ENCODE measurements around the gene AFF3. TPM values are rescaled to one million over a fixed set of nuclear protein-coding genes. Genes with fewer than 3 reads are reported as not detected.

The AFF3 gene
- total RNA-seq, 2 experiments from 2014 or later: 3.1 to 3.5 TPM

DNA sequence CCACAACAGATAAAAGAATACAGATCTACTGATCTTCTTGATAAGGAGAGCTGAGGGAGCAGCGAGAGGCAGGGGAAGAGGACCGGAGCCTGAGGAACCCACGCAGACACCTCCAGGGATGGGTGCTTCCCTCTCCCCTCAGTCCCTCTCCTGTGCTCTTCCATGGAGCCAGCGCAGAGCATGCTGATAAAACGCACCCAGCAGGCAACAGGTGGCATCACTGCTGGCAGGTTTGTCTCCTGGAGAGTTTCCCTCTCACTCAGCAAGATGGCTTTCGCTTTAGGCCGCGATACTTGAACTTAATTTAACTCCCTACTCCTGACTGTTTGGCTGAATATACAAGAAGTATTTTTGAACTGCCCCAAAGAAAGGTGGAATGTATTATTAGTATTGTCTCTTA is 489.5 kb downstream of the AFF3 start:
- no peak overlapping the region for H3K4me3 Mint-ChIP-seq
- intact Hi-C loops (cut with micrococcal nuclease): no loop called here
- TF ChIP-seq, protein P1, sequence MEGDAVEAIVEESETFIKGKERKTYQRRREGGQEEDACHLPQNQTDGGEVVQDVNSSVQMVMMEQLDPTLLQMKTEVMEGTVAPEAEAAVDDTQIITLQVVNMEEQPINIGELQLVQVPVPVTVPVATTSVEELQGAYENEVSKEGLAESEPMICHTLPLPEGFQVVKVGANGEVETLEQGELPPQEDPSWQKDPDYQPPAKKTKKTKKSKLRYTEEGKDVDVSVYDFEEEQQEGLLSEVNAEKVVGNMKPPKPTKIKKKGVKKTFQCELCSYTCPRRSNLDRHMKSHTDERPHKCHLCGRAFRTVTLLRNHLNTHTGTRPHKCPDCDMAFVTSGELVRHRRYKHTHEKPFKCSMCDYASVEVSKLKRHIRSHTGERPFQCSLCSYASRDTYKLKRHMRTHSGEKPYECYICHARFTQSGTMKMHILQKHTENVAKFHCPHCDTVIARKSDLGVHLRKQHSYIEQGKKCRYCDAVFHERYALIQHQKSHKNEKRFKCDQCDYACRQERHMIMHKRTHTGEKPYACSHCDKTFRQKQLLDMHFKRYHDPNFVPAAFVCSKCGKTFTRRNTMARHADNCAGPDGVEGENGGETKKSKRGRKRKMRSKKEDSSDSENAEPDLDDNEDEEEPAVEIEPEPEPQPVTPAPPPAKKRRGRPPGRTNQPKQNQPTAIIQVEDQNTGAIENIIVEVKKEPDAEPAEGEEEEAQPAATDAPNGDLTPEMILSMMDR (IDR thresholded peaks at IDR 0.05): no peak

DNA sequence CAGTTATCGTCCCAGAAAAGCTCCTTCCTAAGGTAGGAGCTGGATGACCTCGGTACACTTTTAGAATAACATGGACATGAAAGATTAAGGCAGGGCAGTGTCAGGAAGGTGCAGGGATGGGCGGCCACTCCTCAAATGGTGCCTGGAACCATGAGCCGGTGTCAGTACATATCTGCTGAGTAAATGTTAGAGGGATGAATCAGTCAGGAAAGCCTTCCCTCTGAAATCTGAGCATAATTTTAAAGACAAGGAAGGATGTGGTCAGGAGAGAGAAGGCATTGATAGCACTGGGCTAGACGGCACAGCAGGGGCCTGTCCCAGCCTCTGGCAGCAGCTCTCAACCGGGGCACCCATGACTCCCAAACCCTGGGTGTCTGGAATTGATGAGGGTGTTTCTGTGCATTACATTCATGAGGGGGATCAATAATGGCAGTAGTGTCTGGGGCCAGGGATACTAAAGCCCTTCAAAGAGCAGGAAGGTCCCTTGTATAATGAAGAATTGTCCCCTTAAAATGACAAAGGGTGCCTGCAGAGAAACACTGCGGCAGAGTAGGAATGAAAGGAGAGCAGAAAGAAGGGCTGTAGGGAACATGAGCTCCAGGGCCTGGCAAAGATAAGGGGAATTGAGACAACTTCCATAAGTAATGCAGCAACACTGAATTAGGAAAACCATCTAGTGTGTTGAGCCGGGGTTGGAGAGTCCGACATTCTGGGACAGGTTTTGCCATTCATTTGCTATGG is 490.3 kb downstream of the AFF3 start:
- POLR2A ChIA-PET: no interaction called here
- DNase-seq (no peak), ATAC-seq (no peak)
- Mint-ChIP-seq H3K4me3 (no peak overlapping the region), H3K9me3 (no peaks in the 10 kb centered on the region), H3K27me3 (no peaks in the 10 kb centered on the region), H3K27ac (no peak overlapping the region), H3K36me3 (ENCODE audit: low read depth) (no peaks in the 10 kb centered on the region), H3K4me1 (ENCODE audit: low read depth) (no peaks in the 10 kb centered on the region)
- TF ChIP-seq, protein P1 (IDR thresholded peaks at IDR 0.05): no peak
- CTCF ChIA-PET: no interaction called here
- intact Hi-C loops (cut with micrococcal nuclease): no loop called here

More for the DNA sequence above, 489.5 kb downstream of the AFF3 start:
- H3K27ac Mint-ChIP-seq: no peak overlapping the region
- ATAC-seq: no peak
- CTCF ChIA-PET: no interaction called here
- H3K4me1 Mint-ChIP-seq (ENCODE audit: low read depth): no peaks in the 10 kb centered on the region
- DNase-seq: no peak
- no peaks in the 10 kb centered on the region for H3K27me3 Mint-ChIP-seq
- POLR2A ChIA-PET: no interaction called here
- no peaks in the 10 kb centered on the region for H3K9me3 Mint-ChIP-seq
- no peaks in the 10 kb centered on the region for H3K36me3 Mint-ChIP-seq (ENCODE audit: low read depth)

GRCh38 chr2:99648906-99649789 is 493.2 kb downstream of the AFF3 start:
- Mint-ChIP-seq H3K9me3 (no peaks in the 10 kb centered on the region), H3K27ac (no peak overlapping the region), H3K27me3 (no peaks in the 10 kb centered on the region), H3K4me1 (ENCODE audit: low read depth) (no peaks in the 10 kb centered on the region), H3K4me3 (no peak overlapping the region), H3K36me3 (ENCODE audit: low read depth) (no peaks in the 10 kb centered on the region)
- ChIA-PET POLR2A (no interaction called here), CTCF (no interaction called here)
- TF ChIP-seq, protein P1 (IDR thresholded peaks at IDR 0.05): no peak
- DNase-seq (no peak), ATAC-seq (no peak)
- intact Hi-C loops (cut with micrococcal nuclease): no loop called here

GRCh38 chr2:99648178-99648844 is 494.1 kb downstream of the AFF3 start:
- no peaks in the 10 kb centered on the region for H3K36me3 Mint-ChIP-seq (ENCODE audit: low read depth)
- no peak overlapping the region for H3K4me3 Mint-ChIP-seq
- no peak for DNase-seq
- no peak for ATAC-seq
- H3K27me3 Mint-ChIP-seq: no peaks in the 10 kb centered on the region
- intact Hi-C loops (cut with micrococcal nuclease): no loop called here
- TF ChIP-seq, protein P1 (IDR thresholded peaks at IDR 0.05): no peak
- H3K27ac Mint-ChIP-seq: no peak overlapping the region
- H3K4me1 Mint-ChIP-seq (ENCODE audit: low read depth): no peaks in the 10 kb centered on the region
- ChIA-PET CTCF (no interaction called here), POLR2A (no interaction called here)
- H3K9me3 Mint-ChIP-seq: no peaks in the 10 kb centered on the region

Measured in activated CD8-positive, alpha-beta T cell treated with anti-CD3 and anti-CD28 coated beads for 36 hours (primary cell).